ENCODE results near the gene DCUN1D2. TPM values are rescaled to one million over a fixed set of nuclear protein-coding genes. Genes with fewer than 3 reads are reported as not detected.

DCUN1D2 gene
- total RNA-seq, 1 donor from 2014 or later: 29.2 TPM

GRCh38 chr13:113491982-113492381 is 1.5 kb upstream of the DCUN1D2 start:
- H3K27ac Mint-ChIP-seq: peak overlapping the region; percentile 89

GRCh38 chr13:113491418-113491883 is 940 bp upstream of the DCUN1D2 start:
- H3K27me3 Mint-ChIP-seq: no peaks in the 10 kb centered on the region
- DNase-seq (ENCODE audit: extremely low spot score, unreplicated experiment): no peak
- peak overlapping the region; percentile 94 for H3K4me3 Mint-ChIP-seq
- H3K27ac Mint-ChIP-seq: peak overlapping the region; percentile 89
- H3K4me1 Mint-ChIP-seq (ENCODE audit: unreplicated experiment): peaks cover 69% of the 10 kb centered on the region
- no peak for TF ChIP-seq CTCF (conservative IDR thresholded peaks at IDR 0.05)
- H3K9me3 Mint-ChIP-seq: no peaks in the 10 kb centered on the region
- H3K36me3 Mint-ChIP-seq: peaks cover 16% of the 10 kb centered on the region

More at GRCh38 chr13:113491982-113492381, 1.5 kb upstream of the DCUN1D2 start:
- TF ChIP-seq CTCF (conservative IDR thresholded peaks at IDR 0.05): no peak
- no peaks in the 10 kb centered on the region for H3K27me3 Mint-ChIP-seq
- peak overlapping the region; percentile 94 for H3K4me3 Mint-ChIP-seq
- H3K36me3 Mint-ChIP-seq: peaks cover 19% of the 10 kb centered on the region
- DNase-seq (ENCODE audit: extremely low spot score, unreplicated experiment): no peak
- no peaks in the 10 kb centered on the region for H3K9me3 Mint-ChIP-seq
- H3K4me1 Mint-ChIP-seq (ENCODE audit: unreplicated experiment): peaks cover 66% of the 10 kb centered on the region

GRCh38 chr13:113489549-113490495 is 689 bp downstream of the DCUN1D2 start:
- H3K4me1 Mint-ChIP-seq (ENCODE audit: unreplicated experiment): peaks cover 60% of the 10 kb centered on the region
- peaks cover 4% of the 10 kb centered on the region for H3K36me3 Mint-ChIP-seq
- H3K4me3 Mint-ChIP-seq: peak overlapping the region; percentile 97
- H3K9me3 Mint-ChIP-seq: no peaks in the 10 kb centered on the region
- no peak for TF ChIP-seq CTCF (conservative IDR thresholded peaks at IDR 0.05)
- peak overlapping the region; percentile 93 for H3K27ac Mint-ChIP-seq
- no peak for DNase-seq (ENCODE audit: extremely low spot score, unreplicated experiment)
- H3K27me3 Mint-ChIP-seq: no peaks in the 10 kb centered on the region

GRCh38 chr13:113489171-113489548 is 1.4 kb downstream of the DCUN1D2 start:
- H3K9me3 Mint-ChIP-seq: no peaks in the 10 kb centered on the region
- H3K4me1 Mint-ChIP-seq (ENCODE audit: unreplicated experiment): peaks cover 56% of the 10 kb centered on the region
- DNase-seq (ENCODE audit: extremely low spot score, unreplicated experiment): no peak
- no peak for TF ChIP-seq CTCF (conservative IDR thresholded peaks at IDR 0.05)
- H3K36me3 Mint-ChIP-seq: peaks cover under 1% of the 10 kb centered on the region
- H3K27me3 Mint-ChIP-seq: no peaks in the 10 kb centered on the region
- peak overlapping the region; percentile 97 for H3K4me3 Mint-ChIP-seq
- peak overlapping the region; percentile 93 for H3K27ac Mint-ChIP-seq

- H3K27me3 Mint-ChIP-seq: no peaks in the 10 kb centered on the region
- H3K4me3 Mint-ChIP-seq: peak overlapping the region; percentile 97
- H3K36me3 Mint-ChIP-seq: peaks cover 2% of the 10 kb centered on the region
- peak overlapping the region; percentile 10 for H3K27ac Mint-ChIP-seq
- DNase-seq (ENCODE audit: extremely low spot score, unreplicated experiment): no peak
- TF ChIP-seq CTCF (conservative IDR thresholded peaks at IDR 0.05): no peak
- peaks cover 52% of the 10 kb centered on the region for H3K4me1 Mint-ChIP-seq (ENCODE audit: unreplicated experiment)
- no peaks in the 10 kb centered on the region for H3K9me3 Mint-ChIP-seq
Measured at GRCh38 chr13:113488283-113488682, 2.2 kb downstream of the DCUN1D2 start.

All from type B pancreatic cell (in vitro differentiated cells).